Central memory CD8-positive, alpha-beta T cell (primary cell): ENCODE data around the gene KISS1.

ENCODE experiments used
- ATAC-seq: fragments of 150-1000 bp; cut with Tn5 transposase; replicated peaks from 2 replicates; pipeline ENCODE4 v1.10.0; 2022; ENCODE audit warnings: mild to moderate bottlenecking, moderate FRiP score, moderate number of reproducible peaks; ENCODE audit not compliant: poor library complexity, severe bottlenecking; ENCODE audit errors: extremely low read depth
- DNase-seq, 2 donors: peaks; one replicate each; pipeline ENCODE4 v3.0.0; 2021; ENCODE audit warnings: low spot score in 2 of 2
- H3K27ac Mint-ChIP-seq: one replicate; pipeline ENCODE4 v1.8.0; 2022; ENCODE audit warnings: low read depth, mild to moderate bottlenecking, moderate library complexity, mixed read lengths
- H3K27me3 Mint-ChIP-seq: one replicate; pipeline ENCODE4 v1.8.0; 2022; ENCODE audit warnings: mixed read lengths
- H3K36me3 Mint-ChIP-seq: one replicate; pipeline ENCODE4 v1.8.0; 2022; ENCODE audit warnings: mild to moderate bottlenecking, moderate library complexity, mixed read lengths; ENCODE audit not compliant: insufficient read depth
- H3K4me1 Mint-ChIP-seq: one replicate; pipeline ENCODE4 v1.8.0; 2022; ENCODE audit warnings: mixed read lengths
- H3K4me3 Mint-ChIP-seq: one replicate; pipeline ENCODE4 v1.8.0; 2022; ENCODE audit warnings: mild to moderate bottlenecking, moderate library complexity, mixed read lengths
- H3K9me3 Mint-ChIP-seq: one replicate; pipeline ENCODE4 v1.8.0; 2022; ENCODE audit warnings: mixed read lengths

Gene KISS1

GRCh38 chr1:204146309-204146708 lies 50.0 kb downstream of the KISS1 start:
- Mint-ChIP-seq H3K4me3 (no peak overlapping the region), H3K27me3 (peaks cover 28% of the 10 kb centered on the region), H3K36me3 (peaks cover 4% of the 10 kb centered on the region), H3K9me3 (no peaks in the 10 kb centered on the region), H3K4me1 (peaks cover 6% of the 10 kb centered on the region), H3K27ac (no peak overlapping the region)
- DNase-seq (no peak), ATAC-seq (no peak)

GRCh38 chr1:204145033-204145504 lies 51.2 kb downstream of the KISS1 start:
- Mint-ChIP-seq H3K36me3 (peaks cover 5% of the 10 kb centered on the region), H3K9me3 (no peaks in the 10 kb centered on the region), H3K27ac (no peak overlapping the region), H3K27me3 (peaks cover 25% of the 10 kb centered on the region), H3K4me3 (no peak overlapping the region), H3K4me1 (peaks cover 2% of the 10 kb centered on the region)
- no peak for DNase-seq
- no peak for ATAC-seq

GRCh38 chr1:204143276-204144041 lies 52.8 kb downstream of the KISS1 start:
- peaks cover 5% of the 10 kb centered on the region for H3K36me3 Mint-ChIP-seq
- H3K27me3 Mint-ChIP-seq = peaks cover 22% of the 10 kb centered on the region
- no peaks in the 10 kb centered on the region for H3K9me3 Mint-ChIP-seq
- DNase-seq (no peak), ATAC-seq (no peak)
- no peak overlapping the region for H3K4me3 Mint-ChIP-seq
- no peaks in the 10 kb centered on the region for H3K4me1 Mint-ChIP-seq
- no peak overlapping the region for H3K27ac Mint-ChIP-seq

- peaks cover 5% of the 10 kb centered on the region for H3K36me3 Mint-ChIP-seq
- DNase-seq = no peak
- no peak overlapping the region for H3K4me3 Mint-ChIP-seq
- no peaks in the 10 kb centered on the region for H3K4me1 Mint-ChIP-seq
- no peak overlapping the region for H3K27ac Mint-ChIP-seq
- ATAC-seq = no peak
- peaks cover 22% of the 10 kb centered on the region for H3K27me3 Mint-ChIP-seq
- H3K9me3 Mint-ChIP-seq = no peaks in the 10 kb centered on the region
Measured at GRCh38 chr1:204142032-204142974, 54.0 kb downstream of the KISS1 start.

GRCh38 chr1:204141131-204141530 lies 55.2 kb downstream of the KISS1 start:
- Mint-ChIP-seq H3K9me3 (no peaks in the 10 kb centered on the region), H3K27ac (no peak overlapping the region), H3K4me3 (no peak overlapping the region), H3K4me1 (no peaks in the 10 kb centered on the region), H3K36me3 (peaks cover 4% of the 10 kb centered on the region), H3K27me3 (peaks cover 22% of the 10 kb centered on the region)
- ATAC-seq = no peak
- DNase-seq = no peak
